ENCODE data around the gene ADCYAP1R1.

ADCYAP1R1 gene

DNA sequence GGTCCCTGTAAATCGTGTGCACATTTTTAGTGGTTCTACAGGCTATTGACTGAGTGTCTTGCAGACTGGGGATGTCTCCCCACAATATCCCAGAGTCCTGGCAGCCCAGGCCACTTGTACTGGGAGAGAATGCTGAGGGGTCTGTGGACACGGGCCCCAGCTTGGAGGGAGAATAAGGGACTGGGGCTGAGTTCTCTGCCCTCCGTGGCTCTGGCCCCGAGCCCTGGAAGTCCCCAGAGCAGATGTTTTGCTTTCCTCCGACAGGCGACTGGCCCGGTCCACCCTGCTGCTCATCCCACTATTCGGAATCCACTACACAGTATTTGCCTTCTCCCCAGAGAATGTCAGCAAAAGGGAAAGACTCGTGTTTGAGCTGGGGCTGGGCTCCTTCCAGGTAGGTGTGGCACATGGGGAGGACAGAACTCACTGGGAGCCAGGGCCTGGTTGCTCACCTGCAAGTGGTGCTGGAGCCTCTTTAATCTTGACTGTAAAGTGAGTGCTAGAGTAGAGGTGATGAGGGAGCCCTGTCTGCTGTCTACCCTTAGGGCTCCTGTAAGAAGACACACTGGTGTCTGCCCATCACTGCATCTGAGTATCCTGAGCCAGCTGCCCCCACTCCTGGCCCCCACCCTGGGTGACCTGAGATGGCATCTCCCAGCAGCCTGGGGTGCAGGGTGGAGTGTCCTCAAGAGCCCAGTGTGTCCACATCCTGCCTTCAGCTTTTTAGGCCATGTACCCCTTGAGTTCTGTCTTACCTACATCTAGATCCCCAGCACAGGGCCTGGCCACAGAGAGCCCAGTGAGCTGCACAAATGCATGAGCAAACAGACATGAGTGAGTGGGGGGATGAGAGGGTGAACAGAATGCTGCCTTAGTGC, 51.1 kb downstream of the ADCYAP1R1 start:
- TF ChIP-seq, protein P1, sequence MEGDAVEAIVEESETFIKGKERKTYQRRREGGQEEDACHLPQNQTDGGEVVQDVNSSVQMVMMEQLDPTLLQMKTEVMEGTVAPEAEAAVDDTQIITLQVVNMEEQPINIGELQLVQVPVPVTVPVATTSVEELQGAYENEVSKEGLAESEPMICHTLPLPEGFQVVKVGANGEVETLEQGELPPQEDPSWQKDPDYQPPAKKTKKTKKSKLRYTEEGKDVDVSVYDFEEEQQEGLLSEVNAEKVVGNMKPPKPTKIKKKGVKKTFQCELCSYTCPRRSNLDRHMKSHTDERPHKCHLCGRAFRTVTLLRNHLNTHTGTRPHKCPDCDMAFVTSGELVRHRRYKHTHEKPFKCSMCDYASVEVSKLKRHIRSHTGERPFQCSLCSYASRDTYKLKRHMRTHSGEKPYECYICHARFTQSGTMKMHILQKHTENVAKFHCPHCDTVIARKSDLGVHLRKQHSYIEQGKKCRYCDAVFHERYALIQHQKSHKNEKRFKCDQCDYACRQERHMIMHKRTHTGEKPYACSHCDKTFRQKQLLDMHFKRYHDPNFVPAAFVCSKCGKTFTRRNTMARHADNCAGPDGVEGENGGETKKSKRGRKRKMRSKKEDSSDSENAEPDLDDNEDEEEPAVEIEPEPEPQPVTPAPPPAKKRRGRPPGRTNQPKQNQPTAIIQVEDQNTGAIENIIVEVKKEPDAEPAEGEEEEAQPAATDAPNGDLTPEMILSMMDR (IDR thresholded peaks at IDR 0.05) = no peak
- Mint-ChIP-seq H3K36me3 (ENCODE audit: low read depth) (no peaks in the 10 kb centered on the region), H3K9me3 (no peaks in the 10 kb centered on the region), H3K27ac (no peak overlapping the region), H3K4me1 (no peaks in the 10 kb centered on the region), H3K27me3 (ENCODE audit: low read depth, poor library complexity) (peaks cover 13% of the 10 kb centered on the region), H3K4me3 (no peak overlapping the region)
- DNase-seq = no peak

DNA sequence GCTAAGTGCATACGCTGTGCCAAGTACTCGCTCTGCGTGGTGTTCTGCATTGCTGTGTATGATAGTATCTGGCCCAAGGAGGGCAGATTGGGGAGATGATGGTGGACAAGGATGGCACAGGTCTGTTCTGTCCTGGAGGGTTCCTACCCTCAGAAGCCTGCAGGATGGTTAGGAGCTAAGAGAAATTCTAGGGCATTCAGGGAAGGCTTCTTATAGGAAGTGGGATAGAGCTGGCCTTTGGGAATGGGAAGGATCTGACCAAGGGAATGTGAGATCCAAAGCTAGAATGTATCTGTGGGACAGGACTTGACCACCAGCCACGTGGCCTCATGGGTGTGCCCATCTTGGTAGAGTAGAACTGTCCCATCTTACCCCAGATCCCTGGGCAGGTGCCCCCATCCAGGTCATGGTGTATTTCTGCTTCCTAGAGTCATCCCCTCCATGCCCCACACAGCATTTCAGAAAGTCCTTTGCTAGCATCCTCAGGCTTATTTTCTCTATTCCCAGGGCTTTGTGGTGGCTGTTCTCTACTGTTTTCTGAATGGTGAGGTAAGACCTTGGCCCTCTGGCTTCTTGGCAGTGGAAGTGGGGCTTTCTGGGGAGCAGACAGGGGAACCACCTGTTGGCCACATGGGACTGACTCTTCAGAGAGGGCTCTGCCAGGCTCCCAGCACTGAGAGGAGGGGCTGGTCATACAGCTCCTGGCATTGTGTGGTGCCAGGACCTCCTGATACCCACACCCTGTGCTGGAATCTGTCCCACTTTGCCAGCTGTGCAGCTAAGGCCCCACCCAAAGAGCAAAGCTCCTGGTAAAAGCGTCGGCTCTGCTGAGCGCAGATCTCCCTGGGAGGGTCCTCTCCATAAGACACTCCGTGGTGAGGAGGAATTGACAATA, 52.5 kb downstream of the ADCYAP1R1 start:
- no peaks in the 10 kb centered on the region for H3K36me3 Mint-ChIP-seq (ENCODE audit: low read depth)
- H3K9me3 Mint-ChIP-seq = no peaks in the 10 kb centered on the region
- TF ChIP-seq, protein P1 (IDR thresholded peaks at IDR 0.05) = no peak
- H3K27me3 Mint-ChIP-seq (ENCODE audit: low read depth, poor library complexity) = peaks cover 17% of the 10 kb centered on the region
- no peaks in the 10 kb centered on the region for H3K4me1 Mint-ChIP-seq
- H3K27ac Mint-ChIP-seq = no peak overlapping the region
- H3K4me3 Mint-ChIP-seq = no peak overlapping the region
- DNase-seq = no peak

DNA sequence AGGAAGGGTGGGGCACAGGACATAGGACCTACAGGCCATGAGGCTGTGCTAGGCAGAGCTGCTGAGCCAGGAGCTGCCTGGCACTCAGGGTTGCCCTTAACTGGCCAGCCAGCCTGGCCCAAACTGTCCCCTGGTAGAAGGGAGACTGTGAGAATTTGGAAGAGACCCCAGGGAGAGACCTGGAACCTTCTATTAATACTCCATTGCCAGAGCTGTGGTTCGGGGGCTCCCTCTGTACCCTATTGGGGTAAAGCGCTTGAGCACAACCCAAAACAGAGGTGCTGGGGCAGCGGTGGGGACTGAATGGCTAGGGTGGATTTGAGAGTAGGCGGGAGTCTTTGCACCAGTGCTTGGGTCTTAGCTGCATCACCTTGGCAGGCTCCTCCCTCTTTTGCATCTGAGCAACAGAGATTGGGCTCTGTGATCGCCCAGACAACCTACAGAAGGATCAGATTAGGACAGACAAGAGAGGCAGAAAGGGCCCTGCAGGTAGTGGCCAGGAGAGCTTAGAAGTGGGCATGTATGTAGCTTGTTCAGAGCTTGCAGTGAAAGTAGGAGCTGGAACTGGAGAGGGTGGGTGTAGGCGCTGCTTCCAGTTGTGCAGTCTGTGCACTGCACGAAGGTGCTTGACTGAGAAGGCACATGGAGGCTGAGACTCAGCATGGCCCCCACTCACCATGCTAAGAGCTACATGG, 53.3 kb downstream of the ADCYAP1R1 start:
- H3K4me1 Mint-ChIP-seq = no peaks in the 10 kb centered on the region
- peaks cover 24% of the 10 kb centered on the region for H3K27me3 Mint-ChIP-seq (ENCODE audit: low read depth, poor library complexity)
- TF ChIP-seq, protein P1 (IDR thresholded peaks at IDR 0.05) = no peak
- H3K4me3 Mint-ChIP-seq = no peak overlapping the region
- no peak for DNase-seq
- H3K36me3 Mint-ChIP-seq (ENCODE audit: low read depth) = no peaks in the 10 kb centered on the region
- H3K27ac Mint-ChIP-seq = no peak overlapping the region
- no peaks in the 10 kb centered on the region for H3K9me3 Mint-ChIP-seq

DNA sequence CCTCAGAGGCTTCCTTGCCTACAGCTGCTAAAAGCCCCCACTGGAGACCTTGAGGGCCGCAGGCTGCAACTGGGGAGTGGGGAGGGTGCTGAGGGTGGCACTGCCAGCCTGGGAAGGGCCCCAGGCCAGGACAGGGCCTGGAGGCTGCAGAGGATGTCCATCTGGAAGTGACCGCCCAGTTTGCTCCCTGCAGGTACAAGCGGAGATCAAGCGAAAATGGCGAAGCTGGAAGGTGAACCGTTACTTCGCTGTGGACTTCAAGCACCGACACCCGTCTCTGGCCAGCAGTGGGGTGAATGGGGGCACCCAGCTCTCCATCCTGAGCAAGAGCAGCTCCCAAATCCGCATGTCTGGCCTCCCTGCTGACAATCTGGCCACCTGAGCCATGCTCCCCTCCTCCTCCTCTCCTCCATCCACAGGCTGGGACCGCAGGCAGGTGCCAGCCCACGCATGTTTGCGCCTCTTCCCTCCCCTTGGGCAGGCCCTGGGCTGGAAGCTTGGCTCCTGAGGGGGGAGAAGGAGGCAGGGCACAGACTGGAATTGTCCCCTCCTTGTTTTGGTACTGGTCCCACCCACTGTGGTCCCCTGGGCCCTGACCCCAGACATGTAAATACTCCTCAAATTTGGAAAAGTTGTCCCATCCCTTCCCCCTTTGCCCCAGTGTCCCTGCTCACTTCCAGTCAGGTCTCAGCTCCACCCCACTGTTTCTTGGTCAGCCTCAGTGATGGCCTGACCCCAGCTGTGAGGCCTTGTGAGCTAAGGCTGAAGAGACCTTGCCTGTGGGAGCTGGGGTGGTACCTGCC, 54.4 kb downstream of the ADCYAP1R1 start:
- DNase-seq = no peak
- no peaks in the 10 kb centered on the region for H3K9me3 Mint-ChIP-seq
- no peaks in the 10 kb centered on the region for H3K4me1 Mint-ChIP-seq
- no peak overlapping the region for H3K27ac Mint-ChIP-seq
- H3K27me3 Mint-ChIP-seq (ENCODE audit: low read depth, poor library complexity) = peaks cover 30% of the 10 kb centered on the region
- TF ChIP-seq, protein P1 (IDR thresholded peaks at IDR 0.05) = no peak
- no peak overlapping the region for H3K4me3 Mint-ChIP-seq
- no peaks in the 10 kb centered on the region for H3K36me3 Mint-ChIP-seq (ENCODE audit: low read depth)

Data from nephron progenitor cell (in vitro differentiated cells).